K562 (cell line): ENCODE measurements around the gene MPZL1. TPM values are rescaled to one million over a fixed set of nuclear protein-coding genes. Genes with fewer than 3 reads are reported as not detected.

Experiments used
- ARID2 ChIP-seq: fragments of 450-650 bp; IDR thresholded peaks from 2 replicates; pipeline ENCODE4 v1.6.1; 2017; ENCODE audit warnings: antibody characterized with exemption, mild to moderate bottlenecking
- BRD9 ChIP-seq: fragments of 450-650 bp; IDR thresholded peaks from 2 replicates; pipeline ENCODE4 v1.6.1; 2018; ENCODE audit warnings: low read depth; ENCODE audit not compliant: partially characterized antibody
- CCAR2 ChIP-seq: fragments of 200-400 bp; formaldehyde crosslinking; IDR thresholded peaks from 2 replicates; pipeline ENCODE4 v1.6.1; 2017; ENCODE audit warnings: mild to moderate bottlenecking, low read depth, low read length
- CREM ChIP-seq: IDR thresholded peaks from 2 replicates; pipeline ENCODE4 v1.6.1; 2014; ENCODE audit warnings: antibody characterized with exemption, low read depth
- ESRRA ChIP-seq: fragments of 450-650 bp; IDR thresholded peaks from 2 replicates; pipeline ENCODE4 v1.6.1; 2014; ENCODE audit warnings: low read depth, mild to moderate bottlenecking, moderate library complexity, borderline replicate concordance
- KDM2B ChIP-seq: fragments of 250-450 bp; sonication (Bioruptor Pico); IDR thresholded peaks from 2 replicates; pipeline ENCODE4 v1.8.0; 2021; ENCODE audit warnings: mild to moderate bottlenecking, moderate library complexity
- MEF2D ChIP-seq: conservative IDR thresholded peaks from 2 replicates; pipeline ENCODE4 v1.6.1; 2016; ENCODE audit warnings: low read depth, missing genetic modification characterization, missing compliant biosample characterization
- NR3C1 ChIP-seq: sonication (generic); formaldehyde crosslinking; IDR thresholded peaks from 2 replicates; pipeline ENCODE4 v1.8.1; 2022; ENCODE audit warnings: missing genetic modification reagents
- POLR3A ChIP-seq: IDR thresholded peaks from 2 replicates; pipeline ENCODE4 v1.6.1; 2011; ENCODE audit warnings: borderline replicate concordance, mild to moderate bottlenecking, moderate library complexity; ENCODE audit not compliant: insufficient read length, insufficient read depth; ENCODE audit errors: extremely low read depth
- POLR3G ChIP-seq: IDR thresholded peaks from 2 replicates; pipeline ENCODE4 v1.6.1; 2011; ENCODE audit not compliant: insufficient read length, insufficient replicate concordance; ENCODE audit errors: extremely low read depth
- RBM17 ChIP-seq: fragments of 200-400 bp; formaldehyde crosslinking; IDR thresholded peaks from 2 replicates; pipeline ENCODE4 v1.6.1; 2017; ENCODE audit warnings: low read depth, mild to moderate bottlenecking, low read length, borderline replicate concordance
- SRSF1 ChIP-seq: fragments of 200-400 bp; formaldehyde crosslinking; IDR thresholded peaks from 2 replicates; pipeline ENCODE4 v1.6.1; 2017; ENCODE audit warnings: mild to moderate bottlenecking, low read depth, low read length, moderate library complexity
- SUPT5H ChIP-seq: fragments of 450-650 bp; IDR thresholded peaks from 2 replicates; pipeline ENCODE4 v1.6.1; 2016
- TEAD4 ChIP-seq, 2 experiments: sonication (generic) in 1 of 2; formaldehyde crosslinking in 1 of 2; IDR thresholded peaks; 2 replicates each; pipeline versions ENCODE4 v1.6.1 to v1.8.0; 2012 to 2022; ENCODE audit warnings: borderline replicate concordance in 1 of 2, inconsistent platforms in 1 of 2, low read length in 1 of 2, mild to moderate bottlenecking in 1 of 2, missing genetic modification reagents in 1 of 2
- ZBTB9 ChIP-seq: fragments of 450-650 bp; formaldehyde crosslinking; IDR thresholded peaks from 2 replicates; pipeline ENCODE4 v1.4.0; 2020; ENCODE audit warnings: mild to moderate bottlenecking, moderate library complexity
- polyA plus RNA-seq, 8 experiments: library from polyadenylated mRNA; depleted of rRNA in 4 of 8; stranded (reverse) in 5 of 8; unstranded in 3 of 8; fragments of >200 nt; fragmentation: Nextera tagmentation in 2 of 8; fragmentation: Illumina TruSeq in 1 of 8; extraction: Ambion mirVana in 2 of 8; extraction: Trizol in 1 of 8; gene quantifications; 2 replicates each; pipeline versions ENCODE4 v1.2.1 to v1.2.3, GENCODE V29; 2011 to 2014; ENCODE audit warnings: inconsistent platforms in 1 of 8, missing spikeins in 1 of 8
- total RNA-seq, 7 experiments: library from RNA; depleted of rRNA in 6 of 7; stranded (reverse); fragments of >200 nt in 6 of 7; fragmentation: Illumina TruSeq in 2 of 7; extraction: Trizol in 2 of 7; gene quantifications; 2 replicates each; pipeline versions ENCODE4 v1.2.1 to v1.2.3, GENCODE V29; 2011 to 2021; ENCODE audit warnings: low replicate concordance in 1 of 7
- TF ChIP-seq, protein P1 (sequence below): conservative IDR thresholded peaks from 2 replicates; pipeline ENCODE4 v1.6.1; 2011; ENCODE audit warnings: low read depth, mild to moderate bottlenecking, low read length; ENCODE audit not compliant: control insufficient read depth
- TF ChIP-seq, protein P2 (sequence below): sonication (generic); formaldehyde crosslinking; IDR thresholded peaks from 2 replicates; pipeline ENCODE4 v1.8.0; 2022; ENCODE audit warnings: missing genetic modification reagents, mild to moderate bottlenecking, moderate library complexity, borderline replicate concordance
- TF ChIP-seq, protein P3 (sequence below), 2 experiments: fragments of 450-650 bp; IDR thresholded peaks; 2 replicates each; pipeline ENCODE4 v1.6.1; 2016
- TF ChIP-seq, protein P4 (sequence below): fragments of 450-650 bp; IDR thresholded peaks from 2 replicates; pipeline ENCODE4 v1.6.1; 2016; ENCODE audit warnings: borderline replicate concordance

The MPZL1 gene
- total and polyA plus RNA-seq, 9 of the 15 experiments (the other 6 are each of a cell fraction or from before 2014, with no cell fraction given), result 14.5 to 153 (median 66.5) TPM

- TF ChIP-seq, protein P1, sequence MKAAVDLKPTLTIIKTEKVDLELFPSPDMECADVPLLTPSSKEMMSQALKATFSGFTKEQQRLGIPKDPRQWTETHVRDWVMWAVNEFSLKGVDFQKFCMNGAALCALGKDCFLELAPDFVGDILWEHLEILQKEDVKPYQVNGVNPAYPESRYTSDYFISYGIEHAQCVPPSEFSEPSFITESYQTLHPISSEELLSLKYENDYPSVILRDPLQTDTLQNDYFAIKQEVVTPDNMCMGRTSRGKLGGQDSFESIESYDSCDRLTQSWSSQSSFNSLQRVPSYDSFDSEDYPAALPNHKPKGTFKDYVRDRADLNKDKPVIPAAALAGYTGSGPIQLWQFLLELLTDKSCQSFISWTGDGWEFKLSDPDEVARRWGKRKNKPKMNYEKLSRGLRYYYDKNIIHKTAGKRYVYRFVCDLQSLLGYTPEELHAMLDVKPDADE, result peak; percentile 91
- peak; percentile 98 for TF ChIP-seq POLR3A
- no peak for TF ChIP-seq ARID2
- TF ChIP-seq CCAR2, result no peak
- TF ChIP-seq SRSF1, result no peak
- no peak for TF ChIP-seq KDM2B (CRISPR knock-in tag)
- peak; percentile 48; the same call in 1 of the 2 replicates for TF ChIP-seq MEF2D (tag)
- peak; percentile 95 for TF ChIP-seq POLR3G
- TF ChIP-seq, protein P2, sequence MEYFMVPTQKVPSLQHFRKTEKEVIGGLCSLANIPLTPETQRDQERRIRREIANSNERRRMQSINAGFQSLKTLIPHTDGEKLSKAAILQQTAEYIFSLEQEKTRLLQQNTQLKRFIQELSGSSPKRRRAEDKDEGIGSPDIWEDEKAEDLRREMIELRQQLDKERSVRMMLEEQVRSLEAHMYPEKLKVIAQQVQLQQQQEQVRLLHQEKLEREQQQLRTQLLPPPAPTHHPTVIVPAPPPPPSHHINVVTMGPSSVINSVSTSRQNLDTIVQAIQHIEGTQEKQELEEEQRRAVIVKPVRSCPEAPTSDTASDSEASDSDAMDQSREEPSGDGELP (CRISPR knock-in tag), result peak; percentile 63; the same call in 1 of the 2 replicates
- peak; percentile 91 for TF ChIP-seq TEAD4 (IDR thresholded peaks at IDR 0.05; ENCODE audit: low read length)
- no peak for TF ChIP-seq TEAD4 (CRISPR knock-in tag; IDR thresholded peaks at IDR 0.05; ENCODE audit: borderline replicate concordance)
- no peak for TF ChIP-seq RBM17
- TF ChIP-seq, protein P3, sequence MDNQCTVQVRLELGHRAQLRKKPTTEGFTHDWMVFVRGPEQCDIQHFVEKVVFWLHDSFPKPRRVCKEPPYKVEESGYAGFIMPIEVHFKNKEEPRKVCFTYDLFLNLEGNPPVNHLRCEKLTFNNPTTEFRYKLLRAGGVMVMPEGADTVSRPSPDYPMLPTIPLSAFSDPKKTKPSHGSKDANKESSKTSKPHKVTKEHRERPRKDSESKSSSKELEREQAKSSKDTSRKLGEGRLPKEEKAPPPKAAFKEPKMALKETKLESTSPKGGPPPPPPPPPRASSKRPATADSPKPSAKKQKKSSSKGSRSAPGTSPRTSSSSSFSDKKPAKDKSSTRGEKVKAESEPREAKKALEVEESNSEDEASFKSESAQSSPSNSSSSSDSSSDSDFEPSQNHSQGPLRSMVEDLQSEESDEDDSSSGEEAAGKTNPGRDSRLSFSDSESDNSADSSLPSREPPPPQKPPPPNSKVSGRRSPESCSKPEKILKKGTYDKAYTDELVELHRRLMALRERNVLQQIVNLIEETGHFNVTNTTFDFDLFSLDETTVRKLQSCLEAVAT (IDR thresholded peaks at IDR 0.05), result peak; percentile 2 to 97; a peak in 3 of 4 replicates
- peak; percentile 89 for TF ChIP-seq CREM
- TF ChIP-seq BRD9, result peak; percentile 99
- TF ChIP-seq, protein P4, sequence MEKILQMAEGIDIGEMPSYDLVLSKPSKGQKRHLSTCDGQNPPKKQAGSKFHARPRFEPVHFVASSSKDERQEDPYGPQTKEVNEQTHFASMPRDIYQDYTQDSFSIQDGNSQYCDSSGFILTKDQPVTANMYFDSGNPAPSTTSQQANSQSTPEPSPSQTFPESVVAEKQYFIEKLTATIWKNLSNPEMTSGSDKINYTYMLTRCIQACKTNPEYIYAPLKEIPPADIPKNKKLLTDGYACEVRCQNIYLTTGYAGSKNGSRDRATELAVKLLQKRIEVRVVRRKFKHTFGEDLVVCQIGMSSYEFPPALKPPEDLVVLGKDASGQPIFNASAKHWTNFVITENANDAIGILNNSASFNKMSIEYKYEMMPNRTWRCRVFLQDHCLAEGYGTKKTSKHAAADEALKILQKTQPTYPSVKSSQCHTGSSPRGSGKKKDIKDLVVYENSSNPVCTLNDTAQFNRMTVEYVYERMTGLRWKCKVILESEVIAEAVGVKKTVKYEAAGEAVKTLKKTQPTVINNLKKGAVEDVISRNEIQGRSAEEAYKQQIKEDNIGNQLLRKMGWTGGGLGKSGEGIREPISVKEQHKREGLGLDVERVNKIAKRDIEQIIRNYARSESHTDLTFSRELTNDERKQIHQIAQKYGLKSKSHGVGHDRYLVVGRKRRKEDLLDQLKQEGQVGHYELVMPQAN, result peak; percentile 50; the same call in 1 of the 2 replicates
- no peak for TF ChIP-seq NR3C1 (CRISPR knock-in tag)
- no peak for TF ChIP-seq SUPT5H
- TF ChIP-seq ZBTB9 (CRISPR knock-in tag), result 0 out of 2 replicates have a peak, but pooled peaks have one; percentile 6
- peak; percentile 45 for TF ChIP-seq ESRRA
Measured at GRCh38 chr1:167715157-167715999, 6.4 kb upstream of the MPZL1 start (continued).
